Karpas-422 (cell line): ENCODE data around the gene PDCD6IP. TPM values are rescaled to one million over a fixed set of nuclear protein-coding genes. Genes with fewer than 3 reads are reported as not detected.
"Not testable (repeated sequence)": the region's sequence is repeated elsewhere in the genome, so short reads cannot be mapped to it uniquely, and the experiment has no call there.

Source experiments
- DNase-seq: peaks from one replicate; pipeline ENCODE4 v3.0.0-alpha.2; 2015
- H2AFZ ChIP-seq: fragments of 200-600 bp; sonication (generic); 2 replicates; pipeline ENCODE4 v1.6.1; 2014; ENCODE audit warnings: antibody characterized with exemption, low read length, mixed read lengths
- H3K27ac ChIP-seq: fragments of 200-600 bp; sonication (generic); 2 replicates; pipeline ENCODE4 v1.5.1; 2014; ENCODE audit warnings: mild to moderate bottlenecking, low read length, moderate library complexity
- H3K27me3 ChIP-seq: fragments of 200-600 bp; sonication (generic); 2 replicates; pipeline ENCODE4 v1.6.1; 2014; ENCODE audit warnings: low read length, mixed read lengths
- H3K36me3 ChIP-seq: fragments of 200-600 bp; sonication (generic); 2 replicates; pipeline ENCODE4 v1.6.1; 2014; ENCODE audit warnings: low read length, mixed read lengths; ENCODE audit not compliant: insufficient read depth
- H3K4me1 ChIP-seq: fragments of 200-600 bp; sonication (generic); 2 replicates; pipeline ENCODE4 v1.6.1; 2014; ENCODE audit warnings: mild to moderate bottlenecking, low read length, mixed read lengths
- H3K4me2 ChIP-seq: fragments of 200-600 bp; sonication (generic); 2 replicates; pipeline ENCODE4 v1.6.1; 2014; ENCODE audit warnings: low read length, low read depth, mild to moderate bottlenecking; ENCODE audit not compliant: poor library complexity, severe bottlenecking
- H3K4me3 ChIP-seq: fragments of 200-600 bp; sonication (generic); 2 replicates; pipeline ENCODE4 v1.5.1; 2014; ENCODE audit warnings: mild to moderate bottlenecking, antibody characterized with exemption, low read length, mixed read lengths
- H3K79me2 ChIP-seq: fragments of 200-600 bp; sonication (generic); 2 replicates; pipeline ENCODE4 v1.6.1; 2014; ENCODE audit warnings: mild to moderate bottlenecking, low read length, mixed read lengths
- H3K9ac ChIP-seq: fragments of 200-600 bp; sonication (generic); 2 replicates; pipeline ENCODE4 v1.6.0; 2014; ENCODE audit warnings: low read length
- H3K9me2 ChIP-seq: fragments of 200-600 bp; sonication (generic), shearing (Covaris generic); replicated peaks from 2 replicates; pipeline ENCODE4 v1.6.0; 2014; ENCODE audit warnings: mild to moderate bottlenecking, low read length, moderate library complexity; ENCODE audit not compliant: insufficient read depth
- H3K9me3 ChIP-seq: fragments of 300-700, 200-600 bp; sonication (generic); 2 replicates; pipeline ENCODE4 v1.6.1; 2014; ENCODE audit warnings: low read length, mixed read lengths
- H4K20me1 ChIP-seq: fragments of 200-600 bp; sonication (generic); 2 replicates; pipeline ENCODE4 v1.6.1; 2014; ENCODE audit warnings: mild to moderate bottlenecking, antibody characterized with exemption, low read length, low read depth; ENCODE audit not compliant: insufficient read depth
- total RNA-seq: library from RNA; depleted of rRNA; stranded (reverse); fragments of >200 nt; shearing (Covaris generic); gene quantifications from 2 replicates; pipeline ENCODE4 v1.2.3, GENCODE V29; 2014; ENCODE audit warnings: low replicate concordance

PDCD6IP gene
- total RNA-seq, 1 experiment from 2014 or later = 179 TPM

GRCh38 chr3:33826688-33827087 is 28.3 kb downstream of the PDCD6IP start:
- no peak for DNase-seq
- Histone ChIP-seq H2AFZ (no peak overlapping the region), H4K20me1 (no peaks in the 10 kb centered on the region), H3K9ac (no peak overlapping the region), H3K9me2 (no peaks in the 10 kb centered on the region), H3K4me3 (no peak overlapping the region), H3K27me3 (no peaks in the 10 kb centered on the region), H3K79me2 (peaks cover 80% of the 10 kb centered on the region), H3K4me1 (peaks cover 9% of the 10 kb centered on the region), H3K36me3 (peaks cover 71% of the 10 kb centered on the region), H3K9me3 (no peaks in the 10 kb centered on the region), H3K4me2 (no peak overlapping the region), H3K27ac (no peak overlapping the region)

DNA sequence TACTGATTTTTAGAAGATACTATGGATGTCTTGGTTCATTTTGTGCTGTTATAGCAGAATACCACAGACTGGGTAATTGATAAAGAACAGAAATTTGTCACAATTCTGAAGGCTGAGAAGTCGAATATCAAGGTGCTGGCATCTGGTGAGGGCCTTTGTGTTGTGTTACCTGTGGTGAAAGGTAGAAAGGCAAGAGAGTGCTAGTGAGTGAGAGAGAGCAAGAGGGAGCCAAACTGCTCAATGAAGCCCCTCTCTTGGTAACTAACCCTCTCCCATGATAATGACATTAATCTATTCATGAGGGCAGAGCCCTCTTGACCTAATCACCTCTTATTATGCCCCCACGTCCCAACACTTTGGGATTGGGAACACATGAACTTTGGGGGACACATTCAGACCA is 31.3 kb downstream of the PDCD6IP start:
- Histone ChIP-seq H4K20me1 (no peaks in the 10 kb centered on the region), H2AFZ (no peak overlapping the region), H3K9me2 (no peaks in the 10 kb centered on the region), H3K27ac (no peak overlapping the region), H3K4me3 (no peak overlapping the region), H3K9ac (no peak overlapping the region), H3K9me3 (no peaks in the 10 kb centered on the region), H3K4me2 (no peak overlapping the region), H3K4me1 (peaks cover 29% of the 10 kb centered on the region), H3K79me2 (peaks cover 87% of the 10 kb centered on the region), H3K27me3 (no peaks in the 10 kb centered on the region), H3K36me3 (peaks cover 70% of the 10 kb centered on the region)
- DNase-seq = no peak

DNA sequence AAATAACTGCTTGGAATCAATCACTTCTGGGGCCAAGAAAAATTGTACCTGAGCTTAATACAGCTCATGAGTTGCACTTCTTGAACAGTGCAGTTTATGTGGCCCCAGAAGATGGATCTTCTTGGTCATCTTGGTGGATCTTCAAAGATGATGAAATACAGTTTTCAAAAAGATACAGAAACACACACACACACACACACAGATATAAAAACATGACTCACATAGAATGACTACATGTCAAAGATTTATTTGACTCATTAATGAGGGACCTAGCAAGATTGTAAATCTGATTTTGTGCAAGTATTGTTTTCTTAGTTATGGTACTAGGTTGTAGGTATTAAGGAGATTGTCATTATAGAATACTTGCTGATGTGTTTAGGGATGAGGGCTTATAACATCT is 32.6 kb downstream of the PDCD6IP start:
- peaks cover 92% of the 10 kb centered on the region for H3K79me2 ChIP-seq
- no peak overlapping the region for H3K27ac ChIP-seq
- H3K4me2 ChIP-seq = no peak overlapping the region
- H3K9me2 ChIP-seq = no peaks in the 10 kb centered on the region
- no peaks in the 10 kb centered on the region for H4K20me1 ChIP-seq
- H3K9ac ChIP-seq = no peak overlapping the region
- H3K36me3 ChIP-seq = peaks cover 69% of the 10 kb centered on the region
- H3K27me3 ChIP-seq = no peaks in the 10 kb centered on the region
- no peak overlapping the region for H3K4me3 ChIP-seq
- DNase-seq = no peak
- H2AFZ ChIP-seq = no peak overlapping the region
- peaks cover 29% of the 10 kb centered on the region for H3K4me1 ChIP-seq
- no peaks in the 10 kb centered on the region for H3K9me3 ChIP-seq

GRCh38 chr3:33833408-33834095 is 35.1 kb downstream of the PDCD6IP start:
- no peak for DNase-seq
- H3K9me2 ChIP-seq = no peaks in the 10 kb centered on the region
- no peak overlapping the region for H2AFZ ChIP-seq
- no peaks in the 10 kb centered on the region for H4K20me1 ChIP-seq
- H3K9ac ChIP-seq = no peak overlapping the region
- no peaks in the 10 kb centered on the region for H3K9me3 ChIP-seq
- peak overlapping the region; percentile 63 for H3K27ac ChIP-seq
- peak overlapping the region; percentile 32 for H3K4me2 ChIP-seq
- H3K36me3 ChIP-seq = peaks cover 49% of the 10 kb centered on the region
- H3K4me3 ChIP-seq = no peak overlapping the region
- H3K27me3 ChIP-seq = no peaks in the 10 kb centered on the region
- H3K4me1 ChIP-seq = peaks cover 24% of the 10 kb centered on the region
- peaks cover 74% of the 10 kb centered on the region for H3K79me2 ChIP-seq

- H3K79me2 ChIP-seq = peaks cover 70% of the 10 kb centered on the region
- H3K9me2 ChIP-seq = no peaks in the 10 kb centered on the region
- peak; percentile 45 for DNase-seq
- no peak overlapping the region for H3K9ac ChIP-seq
- H3K27ac ChIP-seq = peak overlapping the region; percentile 63
- H3K36me3 ChIP-seq = peaks cover 45% of the 10 kb centered on the region
- H3K4me2 ChIP-seq = peak overlapping the region; percentile 32
- no peaks in the 10 kb centered on the region for H3K27me3 ChIP-seq
- H4K20me1 ChIP-seq = no peaks in the 10 kb centered on the region
- no peak overlapping the region for H3K4me3 ChIP-seq
- H3K4me1 ChIP-seq = peaks cover 20% of the 10 kb centered on the region
- no peaks in the 10 kb centered on the region for H3K9me3 ChIP-seq
- H2AFZ ChIP-seq = no peak overlapping the region
These were observed 35.6 kb downstream of the PDCD6IP start for GRCh38 chr3:33834096-33834453.

GRCh38 chr3:33837182-33837581 is 38.8 kb downstream of the PDCD6IP start:
- not testable (repeated sequence) for H3K4me2 ChIP-seq, H4K20me1 ChIP-seq, H3K9ac ChIP-seq, DNase-seq, H3K9me3 ChIP-seq, H3K27me3 ChIP-seq, H3K4me3 ChIP-seq, H3K9me2 ChIP-seq, H3K27ac ChIP-seq, H2AFZ ChIP-seq
- H3K4me1 ChIP-seq = peaks cover 20% of the 10 kb centered on the region
- H3K36me3 ChIP-seq = peaks cover 37% of the 10 kb centered on the region
- H3K79me2 ChIP-seq = peaks cover 51% of the 10 kb centered on the region

GRCh38 chr3:33839283-33839682 is 40.9 kb downstream of the PDCD6IP start:
- Histone ChIP-seq H4K20me1 (no peaks in the 10 kb centered on the region), H3K27me3 (no peaks in the 10 kb centered on the region), H3K9me3 (no peaks in the 10 kb centered on the region), H3K4me2 (no peak overlapping the region), H3K4me3 (no peak overlapping the region), H3K9me2 (no peaks in the 10 kb centered on the region), H3K79me2 (peaks cover 32% of the 10 kb centered on the region), H2AFZ (no peak overlapping the region), H3K9ac (no peak overlapping the region), H3K27ac (no peak overlapping the region), H3K36me3 (peaks cover 29% of the 10 kb centered on the region; the same call in 1 of the 2 replicates), H3K4me1 (peaks cover 1% of the 10 kb centered on the region)
- no peak for DNase-seq

DNA sequence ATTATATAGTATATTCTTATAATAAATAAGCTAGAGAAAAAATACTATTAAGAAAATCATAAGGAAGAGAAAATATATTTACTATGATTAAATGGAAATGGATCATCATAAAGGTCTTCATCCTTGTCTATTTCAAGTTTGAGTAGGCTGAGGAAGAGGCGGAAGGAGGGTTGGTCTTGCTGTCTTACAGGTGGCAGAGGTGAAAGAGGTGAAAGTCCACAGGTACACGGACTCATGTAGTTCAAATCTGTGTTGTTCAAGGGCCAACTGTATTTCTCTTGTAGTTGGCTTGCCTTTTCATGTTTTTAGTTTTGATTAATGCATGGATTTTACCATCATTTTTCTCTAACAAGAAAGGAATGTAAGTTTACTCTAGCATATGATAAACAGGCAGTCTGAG is 41.7 kb downstream of the PDCD6IP start:
- Histone ChIP-seq H3K4me2 (no peak overlapping the region), H3K4me1 (no peaks in the 10 kb centered on the region), H3K27me3 (no peaks in the 10 kb centered on the region), H2AFZ (no peak overlapping the region), H3K27ac (no peak overlapping the region), H3K9ac (no peak overlapping the region), H3K9me3 (no peaks in the 10 kb centered on the region), H3K9me2 (no peaks in the 10 kb centered on the region), H4K20me1 (no peaks in the 10 kb centered on the region), H3K4me3 (no peak overlapping the region), H3K79me2 (peaks cover 23% of the 10 kb centered on the region), H3K36me3 (peaks cover 29% of the 10 kb centered on the region; the same call in 1 of the 2 replicates)
- DNase-seq = no peak
